ENCODE data around the gene DNASE1L3.

The DNASE1L3 gene

GRCh38 chr3:58200121-58200709 lies 10.6 kb downstream of the DNASE1L3 start:
- DNase-seq (ENCODE audit: low spot score): no peak

GRCh38 chr3:58198804-58199203 lies 12.0 kb downstream of the DNASE1L3 start:
- no peak for DNase-seq (ENCODE audit: low spot score)

GRCh38 chr3:58198362-58198761 lies 12.4 kb downstream of the DNASE1L3 start:
- no peak for DNase-seq (ENCODE audit: low spot score)

GRCh38 chr3:58197588-58197987 lies 13.2 kb downstream of the DNASE1L3 start:
- DNase-seq (ENCODE audit: low spot score): no peak

GRCh38 chr3:58193682-58194407 lies 16.9 kb downstream of the DNASE1L3 start:
- no peak for DNase-seq (ENCODE audit: low spot score)

GRCh38 chr3:58192069-58192468 lies 18.7 kb downstream of the DNASE1L3 start:
- DNase-seq (ENCODE audit: low spot score): no peak

GRCh38 chr3:58191361-58191991 lies 19.3 kb downstream of the DNASE1L3 start:
- no peak for DNase-seq (ENCODE audit: low spot score)

GRCh38 chr3:58190882-58191281 lies 19.9 kb downstream of the DNASE1L3 start:
- no peak for DNase-seq (ENCODE audit: low spot score)

- DNase-seq (ENCODE audit: low spot score): no peak
Observed at GRCh38 chr3:58190291-58190690, 20.5 kb downstream of the DNASE1L3 start.

GRCh38 chr3:58189691-58190090 lies 21.1 kb downstream of the DNASE1L3 start:
- DNase-seq (ENCODE audit: low spot score): no peak

- DNase-seq (ENCODE audit: low spot score): no peak
Observed at GRCh38 chr3:58188921-58189451, 21.8 kb downstream of the DNASE1L3 start.

GRCh38 chr3:58188173-58188564 lies 22.6 kb downstream of the DNASE1L3 start:
- no peak for DNase-seq (ENCODE audit: low spot score)

GRCh38 chr3:58184982-58185360 lies 25.8 kb downstream of the DNASE1L3 start:
- DNase-seq (ENCODE audit: low spot score): no peak

- DNase-seq (ENCODE audit: low spot score): no peak
Observed at GRCh38 chr3:58184309-58184981, 26.3 kb downstream of the DNASE1L3 start.

GRCh38 chr3:58183891-58184290 lies 26.9 kb downstream of the DNASE1L3 start:
- no peak for DNase-seq (ENCODE audit: low spot score)

- no peak for DNase-seq (ENCODE audit: low spot score)
Observed at GRCh38 chr3:58183221-58183620, 27.6 kb downstream of the DNASE1L3 start.

- no peak for DNase-seq (ENCODE audit: low spot score)
Observed at GRCh38 chr3:58180940-58181587, 29.7 kb downstream of the DNASE1L3 start.

- DNase-seq (ENCODE audit: low spot score): no peak
Observed at GRCh38 chr3:58180099-58180880, 30.5 kb downstream of the DNASE1L3 start.

- no peak for DNase-seq (ENCODE audit: low spot score)
Observed at GRCh38 chr3:58179235-58180098, 31.3 kb downstream of the DNASE1L3 start.

- no peak for DNase-seq (ENCODE audit: low spot score)
Observed at GRCh38 chr3:58178528-58179234, 32.1 kb downstream of the DNASE1L3 start.

Measured in cerebellar cortex (tissue), 1 donor.